ENCODE measurements around the gene NTN5. TPM values are rescaled to one million over a fixed set of nuclear protein-coding genes. Genes with fewer than 3 reads are reported as not detected.

Gene NTN5
- total and polyA plus RNA-seq, 12 donors = 0.11 to 2.4 (median 0.42) TPM; not detected in 3

DNA sequence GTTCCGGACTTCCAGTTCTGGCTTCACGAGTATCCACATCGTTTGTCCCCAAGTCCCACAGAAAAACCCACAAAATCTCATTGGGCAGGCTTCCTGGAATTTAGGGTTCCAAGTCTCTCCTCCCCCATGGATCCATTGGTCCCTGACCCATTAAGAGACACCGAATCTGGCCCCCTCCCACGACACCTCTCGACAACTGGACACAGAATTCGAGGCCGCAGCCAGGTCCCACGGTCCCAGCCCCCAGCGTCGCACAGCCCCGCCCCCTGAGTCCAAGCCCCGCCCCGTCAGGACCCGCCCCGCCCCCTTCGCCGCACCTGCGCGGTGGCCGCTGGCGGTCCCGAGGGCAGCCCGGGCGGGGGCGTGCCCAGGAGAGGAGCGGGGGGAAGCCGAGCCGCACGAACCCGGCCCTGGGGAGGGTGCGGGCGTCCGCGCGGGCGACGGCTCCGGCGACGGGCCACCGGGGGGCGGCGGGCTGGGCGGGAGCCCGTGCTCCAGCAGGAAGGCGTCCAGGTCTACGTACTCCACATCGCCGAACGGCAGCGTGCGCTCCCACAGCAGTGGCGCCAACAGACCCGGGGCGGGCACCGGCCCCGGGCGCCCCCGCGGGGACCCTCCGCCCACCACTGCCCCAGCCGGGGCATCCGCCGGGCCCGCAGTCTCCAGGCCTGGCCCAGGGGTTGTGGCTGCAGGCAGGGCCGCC lies 37.4 kb downstream of the NTN5 start:
- Histone ChIP-seq H3K4me3 (peak overlapping the region in 3 of 4 donors; percentile 45 to 70 (median 50)), H3K27me3 (no peaks in the 10 kb centered on the region), H3K36me3 (replicated peaks in 1 of 2) (peaks cover 0 to 7% of the 10 kb centered on the region in 2 donors), H3K27ac (peak overlapping the region; percentile 93 to 98 (median 95)), H3K9me3 (replicated peaks in 1 of 3) (no peaks in the 10 kb centered on the region), H3K4me1 (replicated peaks in 1 of 2) (peaks cover 41 to 63% of the 10 kb centered on the region in 2 donors)
- TF ChIP-seq, protein P1, sequence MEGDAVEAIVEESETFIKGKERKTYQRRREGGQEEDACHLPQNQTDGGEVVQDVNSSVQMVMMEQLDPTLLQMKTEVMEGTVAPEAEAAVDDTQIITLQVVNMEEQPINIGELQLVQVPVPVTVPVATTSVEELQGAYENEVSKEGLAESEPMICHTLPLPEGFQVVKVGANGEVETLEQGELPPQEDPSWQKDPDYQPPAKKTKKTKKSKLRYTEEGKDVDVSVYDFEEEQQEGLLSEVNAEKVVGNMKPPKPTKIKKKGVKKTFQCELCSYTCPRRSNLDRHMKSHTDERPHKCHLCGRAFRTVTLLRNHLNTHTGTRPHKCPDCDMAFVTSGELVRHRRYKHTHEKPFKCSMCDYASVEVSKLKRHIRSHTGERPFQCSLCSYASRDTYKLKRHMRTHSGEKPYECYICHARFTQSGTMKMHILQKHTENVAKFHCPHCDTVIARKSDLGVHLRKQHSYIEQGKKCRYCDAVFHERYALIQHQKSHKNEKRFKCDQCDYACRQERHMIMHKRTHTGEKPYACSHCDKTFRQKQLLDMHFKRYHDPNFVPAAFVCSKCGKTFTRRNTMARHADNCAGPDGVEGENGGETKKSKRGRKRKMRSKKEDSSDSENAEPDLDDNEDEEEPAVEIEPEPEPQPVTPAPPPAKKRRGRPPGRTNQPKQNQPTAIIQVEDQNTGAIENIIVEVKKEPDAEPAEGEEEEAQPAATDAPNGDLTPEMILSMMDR (IDR thresholded peaks at IDR 0.05) = no peak
- peak in 1 of 2 donors; percentile 92 for TF ChIP-seq POLR2A (IDR thresholded peaks at IDR 0.05)
- DNase-seq = peak; percentile 74 to 89 (median 81)
- 1 to 6% (median 1%) methylated on average over 6 to 67 of the region's 67 CpGs for WGBS, 4 donors
- intact Hi-C loops (cut with DNase I) = no loop called here

DNA sequence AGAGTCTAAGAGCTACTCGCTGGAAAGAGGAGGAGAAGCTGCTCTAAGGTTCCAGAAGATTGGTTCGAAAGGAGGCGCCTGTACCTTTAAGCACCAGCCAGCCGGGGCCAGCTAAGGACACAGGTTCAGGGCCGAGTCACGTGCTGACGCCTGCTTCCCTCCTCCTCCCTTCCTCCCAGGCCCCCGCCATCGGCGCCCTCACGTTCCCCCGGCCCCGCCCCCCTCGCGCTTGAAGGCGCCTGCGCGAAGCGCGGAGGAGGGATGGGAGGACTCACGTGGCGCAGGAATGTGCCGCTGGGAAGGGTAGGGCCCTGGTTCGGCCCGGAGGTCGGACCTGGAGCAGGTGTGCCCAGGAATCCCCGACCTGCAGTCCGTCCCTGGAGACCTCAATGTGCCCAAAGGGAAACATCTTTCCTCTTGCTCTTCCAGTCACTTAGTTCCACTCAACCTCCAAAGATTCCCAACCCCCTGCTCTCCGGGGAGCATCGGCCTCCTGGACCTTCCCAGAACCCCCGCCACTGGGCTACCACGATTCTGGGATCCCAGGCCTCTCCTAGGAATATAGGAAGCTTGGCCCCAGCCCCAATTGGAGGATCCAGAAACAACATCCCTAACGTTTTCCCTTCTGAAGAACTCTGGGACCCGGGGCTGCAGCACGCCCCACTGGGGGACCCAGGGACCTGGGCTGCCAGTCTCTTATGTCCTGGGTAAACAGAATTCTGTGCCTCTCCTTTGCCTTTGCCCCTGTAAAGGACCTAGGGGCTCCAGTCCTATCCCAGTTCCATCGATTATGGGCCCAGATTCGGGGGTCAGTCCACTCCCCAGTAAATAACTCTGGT lies 38.2 kb downstream of the NTN5 start:
- H3K4me1 ChIP-seq (replicated peaks in 1 of 2) = peaks cover 45 to 71% of the 10 kb centered on the region in 2 donors

DNA sequence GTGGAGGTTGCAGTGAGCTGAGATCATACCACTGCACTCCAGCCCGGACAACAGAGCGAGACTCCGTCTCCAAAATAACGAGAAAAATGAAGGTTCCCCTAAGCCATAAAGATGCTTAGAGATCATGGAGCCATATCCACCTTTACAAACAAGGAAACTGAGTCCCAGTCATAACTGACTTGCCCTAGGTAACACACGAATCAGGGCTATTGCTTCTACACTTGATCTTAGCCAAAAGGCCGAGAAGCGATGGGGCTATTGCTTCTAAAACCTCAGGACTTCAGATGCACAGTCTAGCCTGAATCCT lies 38.8 kb downstream of the NTN5 start:
- H3K9me3 ChIP-seq (replicated peaks in 1 of 3) = no peaks in the 10 kb centered on the region
- peaks cover 0 to 7% of the 10 kb centered on the region in 2 donors for H3K36me3 ChIP-seq (replicated peaks in 1 of 2)
- H3K4me3 ChIP-seq = peak overlapping the region in 2 of 4 donors; percentile 11 to 38
- intact Hi-C loops (cut with DNase I) = no loop called here
- peak overlapping the region; percentile 56 to 98 (median 95) for H3K27ac ChIP-seq
- H3K4me1 ChIP-seq (replicated peaks in 1 of 2) = peaks cover 45 to 73% of the 10 kb centered on the region in 2 donors
- 29 to 39% (median 31%) methylated on average over 7 of the region's 7 CpGs for WGBS, 4 donors
- no peaks in the 10 kb centered on the region for H3K27me3 ChIP-seq
- DNase-seq = peak in 2 of 7 donors; percentile 15 to 20
- TF ChIP-seq, protein P1 (IDR thresholded peaks at IDR 0.05) = no peak
- no peak for TF ChIP-seq POLR2A (IDR thresholded peaks at IDR 0.05)

More for the DNA sequence above, 38.2 kb downstream of the NTN5 start:
- no peaks in the 10 kb centered on the region for H3K9me3 ChIP-seq (replicated peaks in 1 of 3)
- TF ChIP-seq, protein P1 (IDR thresholded peaks at IDR 0.05) = no peak
- TF ChIP-seq POLR2A (IDR thresholded peaks at IDR 0.05) = peak; percentile 25 to 91
- intact Hi-C loops (cut with DNase I) = no loop called here
- peaks cover 0 to 7% of the 10 kb centered on the region in 2 donors for H3K36me3 ChIP-seq (replicated peaks in 1 of 2)
- peak overlapping the region; percentile 93 to 98 (median 95) for H3K27ac ChIP-seq
- peak; percentile 97 to 100 (median 98) for DNase-seq
- H3K4me3 ChIP-seq = peak overlapping the region in 2 of 4 donors; percentile 45 to 70
- 3 to 8% (median 5%) methylated on average over 13 to 37 of the region's 37 CpGs for WGBS, 4 donors
- no peaks in the 10 kb centered on the region for H3K27me3 ChIP-seq
